NCI-H1417 (cell line): Measurements from ENCODE around the gene C11orf52.
A peak's percentile ranks its signal among the peaks of the same experiment; 100 is the strongest.
"Not testable (repeated sequence)": the region's sequence is repeated elsewhere in the genome, so short reads cannot be mapped to it uniquely, and the experiment has no call there.

Source experiments
- DNase-seq, 3 experiments: peaks; one replicate each; lab custom pipeline; 2025; lab: John Stamatoyannopoulos, UW

The C11orf52 gene

DNA sequence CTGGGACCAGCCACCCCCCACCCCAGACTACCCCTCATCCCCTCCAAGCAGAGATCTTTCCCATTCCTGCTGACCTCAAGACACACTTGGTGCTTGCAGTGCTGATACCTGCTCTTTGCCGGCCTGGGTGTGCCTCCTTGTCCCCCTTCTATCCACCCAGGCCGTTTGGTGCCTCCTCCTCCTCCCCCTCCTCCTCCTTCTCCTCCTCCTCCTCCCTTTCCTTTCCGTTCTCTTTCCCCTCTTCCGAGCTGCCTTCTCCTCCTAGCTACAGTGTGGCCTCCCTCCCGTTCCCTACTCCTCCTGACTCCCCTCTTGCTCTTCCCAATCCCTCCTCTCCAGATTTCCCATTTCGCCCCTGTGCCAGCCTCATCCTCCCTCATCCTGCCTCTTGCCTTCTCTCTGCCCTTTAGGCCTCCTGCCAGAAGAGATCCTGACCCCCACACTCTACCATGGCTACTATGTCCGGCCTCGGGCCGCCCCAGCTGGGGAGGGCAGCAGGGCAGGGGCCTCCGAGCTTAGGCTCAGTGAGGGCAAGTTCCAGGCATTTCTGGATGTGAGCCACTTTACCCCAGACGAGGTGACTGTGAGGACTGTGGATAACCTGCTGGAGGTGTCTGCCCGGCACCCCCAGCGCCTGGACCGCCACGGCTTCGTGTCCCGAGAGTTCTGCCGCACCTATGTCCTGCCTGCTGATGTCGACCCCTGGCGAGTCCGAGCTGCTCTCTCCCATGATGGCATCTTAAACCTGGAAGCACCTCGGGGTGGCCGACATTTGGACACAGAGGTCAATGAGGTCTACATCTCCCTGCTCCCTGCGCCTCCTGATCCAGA is 5.5 kb upstream of the C11orf52 start:
- DNase-seq: no peak

- no peak for DNase-seq
Measured at GRCh38 chr11:111913997-111914396, 4.7 kb upstream of the C11orf52 start.

GRCh38 chr11:111916768-111917167 is 1.9 kb upstream of the C11orf52 start:
- DNase-seq: no peak

- no peak for DNase-seq
Measured at GRCh38 chr11:111917312-111917711, 1.4 kb upstream of the C11orf52 start.

DNA sequence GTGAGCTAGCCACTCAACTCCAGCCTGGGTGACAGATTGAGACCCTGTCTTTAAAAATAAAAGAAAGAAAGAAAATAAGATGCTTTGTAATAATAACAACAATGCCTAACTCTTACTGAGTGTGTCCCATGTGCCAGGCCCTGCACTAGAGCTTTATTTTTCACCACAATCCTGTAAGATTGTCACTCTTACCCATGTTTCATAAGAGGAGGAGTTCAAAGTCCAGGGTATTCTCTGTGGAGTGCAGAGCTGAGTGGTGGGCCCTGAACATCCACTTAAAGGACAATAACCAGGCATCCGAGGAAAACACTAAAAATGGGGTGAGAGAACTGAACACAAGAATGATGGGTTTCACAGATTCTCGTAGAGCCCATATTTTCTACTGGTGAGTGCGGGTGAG is 925 bp upstream of the C11orf52 start:
- no peak for DNase-seq

GRCh38 chr11:111920908-111921307 is 2.2 kb downstream of the C11orf52 start:
- DNase-seq: no peak

DNA sequence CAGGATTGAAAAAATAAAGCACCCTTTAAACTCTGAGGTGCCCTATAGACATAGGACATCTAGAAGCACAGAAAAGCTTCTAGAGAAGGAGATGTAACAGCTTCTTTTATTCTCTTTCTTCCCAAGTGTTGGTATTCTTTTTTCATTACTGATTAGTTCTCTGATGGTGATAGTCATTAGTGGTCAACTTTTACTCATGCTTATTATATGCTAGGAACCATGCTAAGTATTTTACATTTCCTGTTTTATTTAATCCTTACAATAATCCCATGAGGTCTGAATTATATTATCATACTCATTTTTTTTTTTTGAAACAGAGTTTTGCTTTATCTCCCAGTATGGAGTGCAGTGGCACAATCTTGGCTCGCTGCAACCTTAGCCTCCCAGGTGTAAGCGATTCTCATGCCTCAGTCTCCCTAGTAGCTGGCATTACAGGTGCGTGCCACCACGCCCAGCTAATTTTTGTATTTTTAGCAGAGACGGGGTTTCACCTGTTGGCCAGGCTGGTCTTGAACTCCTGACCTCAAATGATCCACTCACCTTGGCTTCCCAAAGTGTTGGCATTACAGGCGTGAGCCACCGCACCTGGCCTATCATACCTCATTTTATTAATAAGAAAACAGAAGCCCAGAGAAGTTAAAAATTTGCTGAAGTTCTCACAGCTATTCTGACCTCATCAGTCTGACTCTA is 3.0 kb downstream of the C11orf52 start:
- DNase-seq: no peak

DNA sequence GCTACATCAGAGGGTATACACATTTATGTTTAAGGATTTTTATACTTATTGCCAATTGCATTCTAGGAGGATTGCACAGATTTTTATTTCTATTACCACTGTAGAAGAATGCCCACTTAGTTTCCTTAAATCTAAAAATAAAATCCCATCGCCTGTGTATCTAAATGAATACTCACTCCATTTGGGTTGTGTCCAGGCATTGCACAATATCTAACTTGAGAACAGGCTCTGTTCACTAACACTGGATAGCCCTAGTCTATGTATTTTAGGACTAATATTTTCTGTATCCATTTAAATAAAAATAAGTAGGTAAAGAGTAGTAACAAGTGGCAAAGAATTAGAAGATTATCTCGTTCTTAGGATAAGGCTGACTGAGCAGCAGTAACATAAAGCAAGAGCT is 4.1 kb downstream of the C11orf52 start:
- no peak for DNase-seq

GRCh38 chr11:111923351-111923788 is 4.7 kb downstream of the C11orf52 start:
- no peak for DNase-seq

DNA sequence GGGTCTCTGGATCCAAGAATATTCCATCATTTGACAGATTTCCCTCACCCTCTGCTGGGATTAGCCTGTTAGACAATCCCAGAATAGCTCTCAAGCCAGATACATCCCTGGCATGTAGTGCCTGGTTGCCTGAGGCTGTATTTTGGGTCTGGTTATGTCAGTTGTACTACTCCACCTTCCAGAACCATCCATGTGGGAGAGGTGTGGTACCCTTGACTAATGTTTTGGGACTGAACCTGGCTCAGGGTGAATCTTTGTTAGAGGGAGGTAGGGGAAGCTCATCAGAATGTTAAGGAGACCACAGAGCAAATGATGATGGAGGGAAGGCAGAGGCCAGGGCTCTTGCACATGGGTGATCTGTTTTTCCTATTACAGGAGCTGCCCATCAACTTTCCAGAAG is 5.2 kb downstream of the C11orf52 start:
- DNase-seq: no peak

DNA sequence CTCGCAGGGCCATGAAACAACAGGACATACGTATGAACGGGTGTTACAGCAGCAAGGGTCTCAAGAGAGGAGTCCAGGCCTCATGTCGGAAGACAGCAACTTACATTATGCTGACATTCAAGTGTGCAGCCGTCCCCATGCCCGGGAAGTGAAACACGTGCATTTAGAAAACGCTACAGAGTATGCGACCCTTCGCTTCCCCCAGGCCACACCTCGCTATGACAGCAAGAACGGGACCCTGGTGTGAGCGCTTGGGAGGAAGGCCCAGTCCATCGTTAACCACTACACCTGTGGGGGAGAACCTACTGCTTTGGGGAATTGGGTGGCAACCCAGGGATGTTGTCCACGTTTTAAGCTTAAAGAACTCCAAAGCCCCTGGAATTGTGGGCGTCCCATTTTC is 7.2 kb downstream of the C11orf52 start:
- DNase-seq: peak in 1 of 3 experiments; percentile 47

DNA sequence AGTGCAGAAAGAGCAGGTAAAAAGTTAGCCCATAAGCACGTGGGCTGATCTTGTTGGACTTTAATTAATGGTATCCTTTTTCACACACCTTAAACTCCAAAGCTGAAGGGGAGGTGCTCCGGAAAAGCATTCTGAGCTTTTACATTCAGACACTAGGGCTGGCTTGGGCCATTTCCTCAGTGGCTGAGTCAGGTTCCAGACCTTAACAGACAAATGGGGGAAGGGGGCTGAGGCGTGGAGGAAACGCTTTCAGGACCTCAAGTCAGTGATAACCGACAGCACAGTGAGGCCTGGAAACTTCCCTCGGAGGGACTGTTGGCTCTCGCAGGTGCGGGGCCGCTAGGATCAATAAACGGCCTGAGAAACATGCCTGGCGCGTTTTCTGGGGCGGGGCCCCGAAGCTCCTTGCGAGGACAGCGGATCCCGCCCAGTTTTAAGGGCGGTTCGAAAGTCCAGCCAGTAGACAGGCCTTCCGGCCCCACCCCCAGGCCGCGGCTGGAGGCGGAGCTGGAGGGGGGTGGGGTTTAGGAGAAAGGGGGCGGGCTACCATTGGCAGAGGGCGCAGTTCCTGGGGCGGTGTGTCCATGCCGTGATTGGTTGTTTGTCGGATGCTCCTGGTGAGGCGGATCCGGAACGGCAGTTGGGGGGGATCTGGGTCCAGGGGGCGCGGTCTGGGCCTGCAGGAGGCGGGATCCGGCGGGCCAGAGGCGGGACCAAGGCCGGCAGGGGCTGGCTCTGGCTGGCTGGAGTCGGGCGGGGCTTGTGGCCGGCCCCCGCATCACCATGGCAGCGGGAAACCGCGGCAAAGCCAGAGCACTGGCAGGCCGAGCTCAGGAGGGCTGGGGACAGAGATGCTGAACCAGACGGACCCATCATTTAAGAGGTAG is 8.0 kb downstream of the C11orf52 start:
- DNase-seq: peak; percentile 99 to 100 (median 100)

- peak in 1 of 3 experiments; percentile 24 for DNase-seq
Measured at GRCh38 chr11:111930472-111930871, 11.8 kb downstream of the C11orf52 start.

DNA sequence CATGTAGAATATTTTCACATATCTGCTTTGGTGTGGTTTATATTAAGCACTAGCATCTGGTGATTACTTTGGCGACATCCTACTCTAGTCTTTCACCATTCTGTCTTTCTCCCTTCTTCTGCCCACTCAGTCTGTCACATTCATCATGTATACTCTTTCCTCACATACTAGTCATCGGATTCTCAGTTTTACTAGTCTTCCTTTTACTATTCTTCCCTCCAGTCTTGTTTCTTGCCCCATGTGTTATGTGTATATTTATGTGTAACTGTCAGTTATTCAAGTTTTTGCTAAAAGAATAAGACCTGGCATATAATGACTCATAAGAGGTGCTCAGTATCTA is 13.9 kb downstream of the C11orf52 start:
- DNase-seq: no peak

GRCh38 chr11:111933176-111933575 is 14.5 kb downstream of the C11orf52 start:
- not testable (repeated sequence) for DNase-seq

DNA sequence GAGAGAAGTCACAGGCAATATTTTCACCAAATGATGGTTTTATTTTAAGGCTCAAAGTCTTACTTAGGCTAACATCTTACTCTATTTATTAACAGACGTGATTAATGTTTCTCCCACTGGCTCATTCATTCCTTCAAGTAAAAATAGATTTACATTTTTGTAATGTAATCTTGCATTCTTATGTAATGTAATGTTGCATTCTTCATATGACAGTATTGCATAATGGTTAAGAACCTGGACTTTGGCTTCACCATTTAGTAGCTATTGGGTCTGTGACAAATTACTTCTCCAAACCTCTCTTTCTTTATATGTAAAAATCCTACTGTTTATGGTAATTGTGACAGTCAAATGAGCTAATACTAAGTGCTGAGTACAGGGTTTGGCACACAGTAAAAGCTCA is 15.2 kb downstream of the C11orf52 start:
- DNase-seq: no peak

GRCh38 chr11:111934306-111934705 is 15.6 kb downstream of the C11orf52 start:
- DNase-seq: no peak

- peak in 1 of 3 experiments; percentile 33 for DNase-seq
Measured at GRCh38 chr11:111935317-111936039, 16.8 kb downstream of the C11orf52 start.

- peak in 1 of 3 experiments; percentile 33 for DNase-seq
Measured at GRCh38 chr11:111936040-111936540, 17.4 kb downstream of the C11orf52 start.

DNA sequence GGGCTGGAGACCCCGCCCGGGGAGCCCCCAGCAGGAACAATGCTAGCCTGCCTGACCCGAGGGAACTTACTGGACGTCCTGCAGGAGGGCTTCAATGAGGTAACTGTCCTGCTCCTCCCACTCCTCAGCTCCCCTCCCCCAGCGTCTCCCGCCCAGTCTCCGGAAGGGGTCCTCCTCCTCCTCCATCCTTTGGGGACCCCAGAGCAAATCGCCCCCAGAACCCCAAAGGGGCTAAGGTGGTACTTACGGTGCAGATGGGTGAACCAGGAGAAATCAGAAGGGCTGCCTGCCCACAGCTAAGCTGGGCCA is 18.7 kb downstream of the C11orf52 start:
- DNase-seq: no peak

DNA sequence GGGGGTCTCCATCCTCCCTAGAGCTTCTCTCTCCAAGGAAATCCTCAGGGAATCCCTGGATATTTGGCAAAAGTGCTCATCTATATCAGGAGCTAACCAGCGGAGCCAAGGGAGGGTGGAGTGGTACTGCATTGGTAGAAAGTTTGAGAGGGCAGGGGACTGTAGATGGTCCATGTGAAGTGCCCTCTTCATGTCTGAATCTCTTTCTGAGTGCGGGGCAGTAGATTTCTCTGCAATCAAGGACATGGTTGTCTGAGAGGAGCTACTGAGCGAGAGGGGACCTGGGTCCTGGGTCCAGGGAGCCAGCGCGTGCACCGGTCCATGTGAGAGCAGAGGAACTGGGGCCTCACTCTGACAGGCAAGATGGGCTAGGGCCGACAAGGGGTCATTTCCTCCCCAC is 19.1 kb downstream of the C11orf52 start:
- no peak for DNase-seq

DNA sequence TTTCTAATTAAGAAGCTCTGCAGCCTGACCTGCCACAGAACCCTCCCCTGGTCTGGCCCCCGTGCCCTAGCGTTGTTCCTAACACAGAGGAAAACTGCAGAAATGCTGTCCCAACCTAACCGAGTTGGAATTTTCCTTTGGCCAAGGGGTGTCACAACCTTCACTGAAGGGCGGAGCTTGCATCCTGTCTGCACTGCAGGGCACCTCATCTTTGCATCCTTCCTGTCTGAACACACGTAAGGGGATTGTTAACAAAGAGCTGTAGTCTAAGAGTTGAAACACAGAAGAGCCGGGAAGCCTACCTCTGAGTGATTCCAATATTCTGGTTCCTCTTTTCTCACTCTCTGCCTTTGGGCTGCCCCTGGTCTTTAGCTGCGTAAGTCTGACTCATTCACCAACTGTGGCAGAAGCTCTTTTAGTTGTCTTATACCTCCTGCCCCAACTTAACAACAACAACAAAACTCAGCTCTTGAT is 20.0 kb downstream of the C11orf52 start:
- DNase-seq: peak in 1 of 3 experiments; percentile 19
